Nephron (organoid): Measurements from ENCODE around the gene DNAJC5G.

ENCODE experiments used
- H3K27ac Mint-ChIP-seq, 3 experiments: 2 replicates each; pipeline ENCODE4 v1.8.0; 2020; ENCODE audit warnings: mixed read lengths in 3 of 3, mild to moderate bottlenecking in 2 of 3, moderate library complexity in 1 of 3
- H3K27me3 Mint-ChIP-seq: 2 replicates; pipeline ENCODE4 v1.8.0; 2021; ENCODE audit warnings: low read depth, mild to moderate bottlenecking, moderate library complexity, mixed read lengths
- H3K36me3 Mint-ChIP-seq: 2 replicates; pipeline ENCODE4 v1.8.0; 2020; ENCODE audit warnings: low read depth, mixed read lengths
- H3K4me1 Mint-ChIP-seq: 2 replicates; pipeline ENCODE4 v1.8.0; 2020; ENCODE audit warnings: mixed read lengths
- H3K4me3 Mint-ChIP-seq, 3 experiments: 2 replicates each; pipeline ENCODE4 v1.8.0; 2020; ENCODE audit warnings: mild to moderate bottlenecking in 3 of 3, mixed read lengths in 3 of 3, moderate library complexity in 2 of 3
- H3K9me3 Mint-ChIP-seq: 2 replicates; pipeline ENCODE4 v1.8.0; 2020; ENCODE audit warnings: mixed read lengths
- CTCF ChIP-seq, 3 experiments: fragments of 200-600 bp; sonication (generic); IDR thresholded peaks; one replicate each; pipeline ENCODE4 v1.5.0; 2021; ENCODE audit warnings: antibody characterized with exemption in 3 of 3; ENCODE audit not compliant: unreplicated experiment in 3 of 3

DNAJC5G gene

GRCh38 chr2:27281442-27281841, 6.2 kb downstream of the DNAJC5G start:
- H3K9me3 Mint-ChIP-seq = no peaks in the 10 kb centered on the region
- peaks cover 50% of the 10 kb centered on the region for H3K4me1 Mint-ChIP-seq
- TF ChIP-seq CTCF (IDR thresholded peaks at IDR 0.05; ENCODE audit: unreplicated experiment in 3 of 3) = no peak
- no peaks in the 10 kb centered on the region for H3K36me3 Mint-ChIP-seq
- peak overlapping the region; percentile 67 to 91 (median 81) for H3K4me3 Mint-ChIP-seq
- H3K27ac Mint-ChIP-seq = peak overlapping the region; percentile 69 to 95 (median 74)
- peaks cover 32% of the 10 kb centered on the region for H3K27me3 Mint-ChIP-seq

- peaks cover 52% of the 10 kb centered on the region for H3K4me1 Mint-ChIP-seq
- H3K27ac Mint-ChIP-seq = peak within 1 kb of the TSS; percentile 69 to 95 (median 74)
- TF ChIP-seq CTCF (IDR thresholded peaks at IDR 0.05; ENCODE audit: unreplicated experiment in 3 of 3) = no peak
- no peaks in the 10 kb centered on the region for H3K36me3 Mint-ChIP-seq
- H3K4me3 Mint-ChIP-seq = peak within 1 kb of the TSS; percentile 67 to 91 (median 81)
- H3K9me3 Mint-ChIP-seq = no peaks in the 10 kb centered on the region
- peaks cover 37% of the 10 kb centered on the region for H3K27me3 Mint-ChIP-seq
Observed at GRCh38 chr2:27281855-27282559, 6.8 kb downstream of the DNAJC5G start, which contains the start of gene TRIM54. Gene TRIM54 (plus strand): TSS chr2:27282429. CDS start chr2:27282732, 303 bp downstream.

GRCh38 chr2:27282892-27283291, 7.7 kb downstream of the DNAJC5G start:
- H3K4me3 Mint-ChIP-seq = peak overlapping the region; percentile 67 to 91 (median 81)
- H3K9me3 Mint-ChIP-seq = no peaks in the 10 kb centered on the region
- H3K36me3 Mint-ChIP-seq = no peaks in the 10 kb centered on the region
- H3K27ac Mint-ChIP-seq = peak overlapping the region; percentile 69 to 95 (median 74)
- TF ChIP-seq CTCF (IDR thresholded peaks at IDR 0.05; ENCODE audit: unreplicated experiment in 3 of 3) = no peak
- peaks cover 54% of the 10 kb centered on the region for H3K4me1 Mint-ChIP-seq
- peaks cover 32% of the 10 kb centered on the region for H3K27me3 Mint-ChIP-seq

GRCh38 chr2:27284996-27285395, 9.8 kb downstream of the DNAJC5G start:
- Mint-ChIP-seq H3K4me3 (peak overlapping the region; percentile 5 to 81 (median 7)), H3K27me3 (peaks cover 33% of the 10 kb centered on the region), H3K27ac (peak overlapping the region in 1 of 3 experiments; percentile 4), H3K36me3 (no peaks in the 10 kb centered on the region), H3K4me1 (peaks cover 59% of the 10 kb centered on the region), H3K9me3 (no peaks in the 10 kb centered on the region)
- TF ChIP-seq CTCF (IDR thresholded peaks at IDR 0.05; ENCODE audit: unreplicated experiment in 3 of 3) = no peak

GRCh38 chr2:27285481-27285880, 10.2 kb downstream of the DNAJC5G start:
- Mint-ChIP-seq H3K9me3 (no peaks in the 10 kb centered on the region), H3K27me3 (peaks cover 33% of the 10 kb centered on the region), H3K4me1 (peaks cover 56% of the 10 kb centered on the region), H3K36me3 (no peaks in the 10 kb centered on the region), H3K4me3 (peak overlapping the region in 2 of 3 experiments; percentile 7 to 81), H3K27ac (no peak overlapping the region)
- no peak for TF ChIP-seq CTCF (IDR thresholded peaks at IDR 0.05; ENCODE audit: unreplicated experiment in 3 of 3)

GRCh38 chr2:27288610-27289009, 13.4 kb downstream of the DNAJC5G start:
- H3K4me1 Mint-ChIP-seq = peaks cover 38% of the 10 kb centered on the region
- no peaks in the 10 kb centered on the region for H3K36me3 Mint-ChIP-seq
- no peak for TF ChIP-seq CTCF (IDR thresholded peaks at IDR 0.05; ENCODE audit: unreplicated experiment in 3 of 3)
- no peak overlapping the region for H3K4me3 Mint-ChIP-seq
- H3K9me3 Mint-ChIP-seq = no peaks in the 10 kb centered on the region
- no peak overlapping the region for H3K27ac Mint-ChIP-seq
- H3K27me3 Mint-ChIP-seq = peaks cover 45% of the 10 kb centered on the region
